Measurements from ENCODE around the gene ELFN2. TPM values are rescaled to one million over a fixed set of nuclear protein-coding genes. Genes with fewer than 3 reads are reported as not detected.
"Not testable (repeated sequence)": the region's sequence is repeated elsewhere in the genome, so short reads cannot be mapped to it uniquely, and the experiment has no call there.

The ELFN2 gene
- total RNA-seq, 2 donors from 2014 or later: not detected

DNA sequence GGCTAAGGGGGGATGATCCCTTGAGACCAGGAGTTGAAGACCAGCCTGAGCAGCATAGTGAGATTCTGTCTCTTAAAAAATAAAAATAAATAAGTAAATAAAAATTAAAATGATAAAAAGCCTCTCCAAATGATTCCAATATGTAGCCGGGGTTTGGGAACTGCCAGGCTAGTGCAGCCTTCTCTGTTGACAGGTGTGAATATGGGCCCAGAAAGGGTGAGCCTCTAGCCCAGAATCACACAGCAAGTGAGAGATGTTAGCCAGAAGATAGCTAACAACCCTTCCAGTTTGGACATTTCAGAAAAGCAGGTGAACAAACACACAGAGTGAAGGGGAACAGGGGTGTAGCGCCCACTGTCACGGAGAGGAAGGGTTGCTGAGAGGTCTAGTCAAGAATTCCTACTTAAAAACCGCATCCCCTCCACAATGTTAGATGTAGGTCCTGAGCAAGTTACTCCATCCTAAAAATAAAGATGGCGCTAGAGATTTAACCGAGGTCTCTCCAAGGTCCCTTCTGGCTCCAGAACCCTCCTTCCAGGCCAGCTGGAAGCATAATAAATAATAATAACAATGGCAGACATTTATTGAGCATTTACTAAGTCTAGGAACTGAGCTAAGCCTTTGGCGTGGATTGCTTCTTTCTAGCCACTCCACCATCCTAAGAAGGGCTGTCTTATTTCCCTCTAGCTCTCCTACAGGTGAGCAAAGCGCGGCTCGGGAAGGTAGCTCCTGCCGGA lies 93.4 kb downstream of the ELFN2 start:
- Histone ChIP-seq H3K9me3 (no peaks in the 10 kb centered on the region), H3K4me1 (peaks cover 0 to 11% of the 10 kb centered on the region in 2 donors), H3K36me3 (no peaks in the 10 kb centered on the region), H3K27me3 (peaks cover 19 to 37% of the 10 kb centered on the region in 2 donors), H3K27ac (no peak overlapping the region), H3K4me3 (no peak overlapping the region)
- no peak for DNase-seq (ENCODE audit: low spot score)
- no peak for TF ChIP-seq CTCF (IDR thresholded peaks at IDR 0.05)

GRCh38 chr22:37331856-37332536 lies 95.3 kb downstream of the ELFN2 start:
- DNase-seq (ENCODE audit: low spot score): no peak
- Histone ChIP-seq H3K27me3 (peaks cover 19 to 33% of the 10 kb centered on the region in 2 donors), H3K4me1 (peaks cover 0 to 11% of the 10 kb centered on the region in 2 donors), H3K9me3 (no peaks in the 10 kb centered on the region), H3K4me3 (no peak overlapping the region), H3K27ac (no peak overlapping the region), H3K36me3 (no peaks in the 10 kb centered on the region)
- TF ChIP-seq CTCF (IDR thresholded peaks at IDR 0.05): no peak

- Histone ChIP-seq H3K9me3 (no peaks in the 10 kb centered on the region), H3K4me1 (peaks cover 0 to 11% of the 10 kb centered on the region in 2 donors), H3K27ac (no peak overlapping the region), H3K27me3 (peaks cover 19 to 32% of the 10 kb centered on the region in 2 donors), H3K4me3 (no peak overlapping the region), H3K36me3 (no peaks in the 10 kb centered on the region)
- no peak for DNase-seq (ENCODE audit: low spot score)
- TF ChIP-seq CTCF (IDR thresholded peaks at IDR 0.05): no peak
Measured at GRCh38 chr22:37331034-37331428, 96.2 kb downstream of the ELFN2 start.

- no peaks in the 10 kb centered on the region for H3K9me3 ChIP-seq
- DNase-seq (ENCODE audit: low spot score): no peak
- no peaks in the 10 kb centered on the region for H3K36me3 ChIP-seq
- H3K4me3 ChIP-seq: no peak overlapping the region
- H3K27ac ChIP-seq: no peak overlapping the region
- peaks cover 0 to 11% of the 10 kb centered on the region in 2 donors for H3K4me1 ChIP-seq
- no peak for TF ChIP-seq CTCF (IDR thresholded peaks at IDR 0.05)
- H3K27me3 ChIP-seq: peaks cover 19 to 30% of the 10 kb centered on the region in 2 donors
Measured at GRCh38 chr22:37330200-37331033, 96.9 kb downstream of the ELFN2 start.

GRCh38 chr22:37329238-37330140 lies 97.8 kb downstream of the ELFN2 start:
- DNase-seq (ENCODE audit: low spot score): no peak
- H3K27ac ChIP-seq: no peak overlapping the region
- no peak for TF ChIP-seq CTCF (IDR thresholded peaks at IDR 0.05)
- H3K27me3 ChIP-seq: peaks cover 15 to 30% of the 10 kb centered on the region in 2 donors
- H3K9me3 ChIP-seq: no peaks in the 10 kb centered on the region
- H3K4me1 ChIP-seq: peaks cover 0 to 11% of the 10 kb centered on the region in 2 donors
- H3K36me3 ChIP-seq: no peaks in the 10 kb centered on the region
- H3K4me3 ChIP-seq: no peak overlapping the region

DNA sequence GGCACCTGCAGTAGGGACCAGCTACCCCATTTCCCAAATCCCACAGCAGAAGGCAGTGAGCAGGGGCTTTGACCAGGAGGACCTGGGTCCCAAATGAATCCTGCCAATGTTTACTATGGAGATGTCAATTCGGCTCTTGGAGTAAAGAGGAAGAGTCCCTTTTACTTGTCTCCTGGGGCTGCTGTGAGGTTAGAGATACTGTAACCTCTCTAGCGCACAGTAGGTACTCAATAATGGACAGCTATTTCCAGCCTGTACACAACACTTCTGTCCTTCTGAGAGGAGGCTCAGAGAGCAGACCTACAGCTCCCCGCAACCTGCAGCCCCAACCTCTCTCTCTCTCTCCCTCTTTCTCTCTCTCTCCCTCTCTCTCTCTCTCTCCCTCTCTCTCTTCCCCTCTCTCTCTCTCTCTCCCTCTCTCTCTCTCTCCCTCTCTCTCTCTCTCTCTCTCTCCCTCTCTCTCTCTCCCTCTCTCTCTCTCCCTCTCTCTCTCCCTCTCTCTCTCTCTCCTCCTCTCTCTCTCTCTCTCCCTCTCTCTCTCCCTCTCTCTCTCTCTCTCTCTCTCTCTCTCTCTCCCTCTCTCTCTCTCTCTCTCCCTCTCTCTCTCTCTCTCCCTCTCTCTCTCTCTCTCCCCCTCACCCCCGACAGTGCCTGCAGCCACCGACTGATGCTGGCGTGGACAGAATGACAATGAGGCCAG lies 98.6 kb downstream of the ELFN2 start:
- H3K4me1 ChIP-seq; H3K9me3 ChIP-seq; H3K36me3 ChIP-seq; DNase-seq (ENCODE audit: low spot score); H3K4me3 ChIP-seq; H3K27ac ChIP-seq: not testable (repeated sequence)
- peaks cover 8 to 24% of the 10 kb centered on the region in 2 donors for H3K27me3 ChIP-seq

Measured in right atrium auricular region (tissue), 2 donors.